Thoracic aorta (tissue), 2 donors: ENCODE measurements around the gene MBD6. TPM values are rescaled to one million over a fixed set of nuclear protein-coding genes. Genes with fewer than 3 reads are reported as not detected.
A peak's percentile ranks its signal among the peaks of the same experiment; 100 is the strongest.
"Not testable (repeated sequence)": the region's sequence is repeated elsewhere in the genome, so short reads cannot be mapped to it uniquely, and the experiment has no call there.

Experiments used
- ATAC-seq: fragments of 150-250 bp; one replicate; pipeline ENCODE4 v1.8.0; 2017; ENCODE audit warnings: low read depth; ENCODE audit not compliant: insufficient number of reproducible peaks, low FRiP score
- DNase-seq: peaks from one replicate; pipeline ENCODE4 v3.0.0-alpha.2; 2020; ENCODE audit warnings: low spot score
- H3K27ac ChIP-seq, 2 donors: fragments of 200-600 bp; sonication (generic); 1 replicate in 1 of 2; 2 replicates in 1 of 2; pipeline ENCODE4 v1.5.1; 2016; ENCODE audit warnings: mild to moderate bottlenecking in 2 of 2, moderate library complexity in 2 of 2
- H3K27me3 ChIP-seq: fragments of 200-600 bp; sonication (generic); replicated peaks from 2 replicates; pipeline ENCODE4 v1.6.0; 2016; ENCODE audit warnings: mild to moderate bottlenecking; ENCODE audit not compliant: insufficient read depth
- H3K36me3 ChIP-seq: fragments of 200-600 bp; sonication (generic); one replicate; pipeline ENCODE4 v1.5.1; 2016
- H3K4me1 ChIP-seq, 2 donors: fragments of 200-600 bp; sonication (generic); 1 replicate in 1 of 2; 2 replicates in 1 of 2; pipeline versions ENCODE4 v1.5.1 to v1.6.0; 2016; ENCODE audit warnings: low read depth in 2 of 2, mild to moderate bottlenecking in 1 of 2; ENCODE audit not compliant: control insufficient read depth in 1 of 2
- H3K4me3 ChIP-seq: fragments of 200-600 bp; sonication (generic); 2 replicates; pipeline ENCODE4 v1.5.1; 2016; ENCODE audit warnings: mild to moderate bottlenecking
- H3K9me3 ChIP-seq: fragments of 200-600 bp; sonication (generic); 2 replicates; pipeline ENCODE4 v1.5.1; 2016
- total RNA-seq, 2 donors: library from RNA; depleted of rRNA; stranded (reverse); fragments of >200 nt; gene quantifications; one replicate each; pipeline versions ENCODE4 v1.1.0 to v1.2.3, GENCODE V29; 2016
- TF ChIP-seq, protein P1 (sequence below): fragments of 200-600 bp; sonication (generic); IDR thresholded peaks from one replicate; pipeline ENCODE4 v1.5.1; 2019; ENCODE audit warnings: antibody characterized with exemption

The MBD6 gene
- total RNA-seq, 2 donors from 2014 or later = 39.2 to 54.3 TPM

DNA sequence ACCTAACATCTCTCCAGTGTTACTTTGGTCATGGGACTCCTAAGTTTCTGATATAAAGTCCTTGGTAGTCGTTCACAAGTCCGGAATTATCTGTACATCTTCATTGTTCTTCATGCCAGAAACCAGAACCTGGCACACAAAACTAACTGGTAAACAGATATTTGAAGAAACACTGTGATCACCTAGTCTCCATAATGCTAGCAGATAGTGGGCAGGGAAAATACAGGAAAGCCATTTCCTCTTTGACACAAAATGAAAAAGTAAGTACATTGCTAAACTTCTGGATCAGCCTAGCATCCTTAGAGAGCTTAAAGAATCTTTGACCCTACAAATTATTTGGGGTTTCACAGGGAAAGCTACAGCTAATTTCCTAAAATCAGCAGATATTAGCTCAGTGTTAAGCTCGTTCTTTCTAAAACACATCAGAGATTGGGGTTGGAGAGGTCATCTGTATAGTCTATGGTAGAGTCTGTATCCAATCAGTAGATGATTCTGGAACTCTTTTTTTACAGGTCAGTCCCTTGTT lies 7.2 kb upstream of the MBD6 start:
- peaks cover 22 to 25% of the 10 kb centered on the region in 2 donors for H3K4me1 ChIP-seq
- peaks cover 53% of the 10 kb centered on the region for H3K36me3 ChIP-seq
- no peak for ATAC-seq
- no peak for DNase-seq
- H3K27ac ChIP-seq = no peak overlapping the region
- no peak overlapping the region for H3K4me3 ChIP-seq
- TF ChIP-seq, protein P1, sequence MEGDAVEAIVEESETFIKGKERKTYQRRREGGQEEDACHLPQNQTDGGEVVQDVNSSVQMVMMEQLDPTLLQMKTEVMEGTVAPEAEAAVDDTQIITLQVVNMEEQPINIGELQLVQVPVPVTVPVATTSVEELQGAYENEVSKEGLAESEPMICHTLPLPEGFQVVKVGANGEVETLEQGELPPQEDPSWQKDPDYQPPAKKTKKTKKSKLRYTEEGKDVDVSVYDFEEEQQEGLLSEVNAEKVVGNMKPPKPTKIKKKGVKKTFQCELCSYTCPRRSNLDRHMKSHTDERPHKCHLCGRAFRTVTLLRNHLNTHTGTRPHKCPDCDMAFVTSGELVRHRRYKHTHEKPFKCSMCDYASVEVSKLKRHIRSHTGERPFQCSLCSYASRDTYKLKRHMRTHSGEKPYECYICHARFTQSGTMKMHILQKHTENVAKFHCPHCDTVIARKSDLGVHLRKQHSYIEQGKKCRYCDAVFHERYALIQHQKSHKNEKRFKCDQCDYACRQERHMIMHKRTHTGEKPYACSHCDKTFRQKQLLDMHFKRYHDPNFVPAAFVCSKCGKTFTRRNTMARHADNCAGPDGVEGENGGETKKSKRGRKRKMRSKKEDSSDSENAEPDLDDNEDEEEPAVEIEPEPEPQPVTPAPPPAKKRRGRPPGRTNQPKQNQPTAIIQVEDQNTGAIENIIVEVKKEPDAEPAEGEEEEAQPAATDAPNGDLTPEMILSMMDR = no peak
- no peaks in the 10 kb centered on the region for H3K27me3 ChIP-seq
- H3K9me3 ChIP-seq = no peaks in the 10 kb centered on the region

DNA sequence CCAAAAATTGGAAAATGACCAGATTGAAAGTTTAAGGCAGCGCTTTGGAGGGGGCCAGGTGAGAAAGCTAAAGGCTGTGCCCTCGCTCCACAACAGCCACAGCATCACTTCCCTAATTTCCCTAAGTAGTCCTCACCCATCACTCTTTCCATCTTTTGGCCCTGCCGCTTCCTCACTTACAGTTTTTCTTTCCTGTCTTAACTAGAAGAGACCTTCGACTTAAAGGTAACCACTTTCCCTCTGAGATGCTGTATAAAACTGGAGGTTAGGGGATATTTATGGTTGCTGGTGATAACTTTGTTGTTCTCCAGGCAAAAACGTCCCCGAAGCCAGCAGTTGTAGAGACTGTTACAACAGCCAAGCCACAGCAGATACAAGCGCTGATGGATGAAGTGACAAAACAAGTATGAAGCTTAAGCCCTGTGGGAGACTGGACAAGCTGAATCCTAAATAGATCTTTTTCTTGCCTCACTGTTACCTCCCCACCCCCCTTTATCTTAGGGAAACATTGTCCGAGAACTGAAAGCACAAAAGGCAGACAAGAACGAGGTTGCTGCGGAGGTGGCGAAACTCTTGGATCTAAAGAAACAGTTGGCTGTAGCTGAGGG lies 6.6 kb upstream of the MBD6 start:
- ATAC-seq (no peak), DNase-seq (no peak)
- Histone ChIP-seq H3K4me1 (peaks cover 22 to 27% of the 10 kb centered on the region in 2 donors), H3K27ac (no peak overlapping the region), H3K4me3 (no peak overlapping the region), H3K27me3 (no peaks in the 10 kb centered on the region), H3K36me3 (peaks cover 53% of the 10 kb centered on the region), H3K9me3 (no peaks in the 10 kb centered on the region)
- TF ChIP-seq, protein P1 = no peak

DNA sequence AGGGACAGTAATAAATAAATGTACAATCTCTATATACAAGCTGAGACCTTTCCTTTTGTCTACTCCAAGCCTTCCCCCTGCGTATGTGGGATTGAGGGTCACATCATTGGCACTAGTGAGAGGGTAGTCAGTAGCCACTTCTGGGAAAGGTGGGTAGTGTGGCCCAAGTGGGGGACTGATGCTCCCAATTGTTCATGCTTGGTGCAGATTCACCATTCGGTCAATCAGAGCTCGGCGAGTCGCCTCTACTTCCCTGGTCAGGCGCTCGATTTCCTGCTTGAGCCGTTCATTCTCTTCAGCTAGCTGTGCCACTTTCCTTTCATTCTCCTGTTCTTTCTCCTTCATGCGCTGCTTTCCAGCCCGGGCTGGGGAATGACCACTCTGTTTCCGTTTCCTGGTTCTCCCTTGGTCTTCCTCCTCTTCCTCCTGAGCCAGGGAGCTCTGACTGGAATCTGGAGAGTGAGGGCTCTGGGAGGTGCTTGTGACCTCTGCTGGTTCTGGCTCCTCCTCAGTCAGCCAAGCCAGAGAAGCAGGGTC lies 5.9 kb upstream of the MBD6 start:
- TF ChIP-seq, protein P1 = no peak
- Histone ChIP-seq H3K9me3 (no peaks in the 10 kb centered on the region), H3K27me3 (no peaks in the 10 kb centered on the region), H3K27ac (peak overlapping the region; percentile 23 to 94), H3K36me3 (peaks cover 51% of the 10 kb centered on the region), H3K4me3 (no peak overlapping the region), H3K4me1 (peaks cover 29 to 34% of the 10 kb centered on the region in 2 donors)
- DNase-seq = no peak
- ATAC-seq = no peak

DNA sequence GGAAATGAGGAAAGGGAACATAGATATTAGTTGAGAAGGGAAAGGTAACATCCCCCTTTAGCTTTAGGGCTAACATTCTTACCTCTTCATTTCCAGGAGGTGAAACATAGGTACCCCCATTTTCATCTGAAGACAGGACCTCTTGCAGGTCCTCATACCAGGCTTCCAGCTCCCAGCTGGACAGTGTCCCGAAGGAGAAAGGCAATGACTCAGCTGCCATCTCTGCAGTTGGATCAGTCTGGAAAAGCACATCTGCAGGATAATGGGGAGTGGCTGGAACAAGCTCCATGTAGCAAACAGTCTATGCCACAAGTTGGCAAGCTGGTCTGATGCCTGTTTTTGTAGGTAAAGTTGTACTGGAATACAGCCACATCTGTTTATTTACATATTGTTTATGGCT lies 5.4 kb upstream of the MBD6 start:
- Histone ChIP-seq H3K4me1 (peaks cover 30 to 39% of the 10 kb centered on the region in 2 donors), H3K36me3 (peaks cover 46% of the 10 kb centered on the region), H3K27me3 (no peaks in the 10 kb centered on the region), H3K4me3 (no peak overlapping the region), H3K9me3 (no peaks in the 10 kb centered on the region), H3K27ac (peak overlapping the region; percentile 23 to 94)
- DNase-seq = no peak
- TF ChIP-seq, protein P1 = no peak
- no peak for ATAC-seq

DNA sequence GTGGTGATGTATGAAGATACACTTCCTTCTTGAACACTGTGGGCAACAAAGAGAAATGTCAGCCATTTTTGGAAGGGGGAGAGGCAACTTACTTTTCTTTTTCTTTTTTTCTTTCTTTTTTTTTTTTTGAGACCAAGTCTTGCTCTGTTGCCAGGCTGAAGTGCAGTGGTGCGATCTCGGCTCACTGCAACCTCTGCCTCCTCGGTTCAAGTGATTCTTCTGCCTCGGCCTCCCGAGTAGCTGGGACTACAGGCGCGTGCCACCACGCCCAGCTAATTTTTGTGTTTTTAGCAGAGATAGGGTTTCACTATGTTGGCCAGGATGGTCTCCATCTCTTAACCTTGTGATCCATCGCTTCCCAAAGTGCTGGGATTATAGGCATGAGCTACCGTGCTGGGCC lies 4.9 kb upstream of the MBD6 start:
- Histone ChIP-seq H3K4me3 (peak overlapping the region; percentile 83), H3K4me1 (peaks cover 30 to 39% of the 10 kb centered on the region in 2 donors), H3K27ac (peak overlapping the region; percentile 22 to 94), H3K36me3 (peaks cover 41% of the 10 kb centered on the region)
- not testable (repeated sequence) for H3K27me3 ChIP-seq, H3K9me3 ChIP-seq, DNase-seq, ATAC-seq
